ENCODE data around the gene CTNNBL1.

GRCh38 chr20:37790900-37791299, 97.1 kb downstream of the CTNNBL1 start:
- no peak for TF ChIP-seq EZH2 (IDR thresholded peaks at IDR 0.05; ENCODE audit: low read length, unreplicated experiment)
- TF ChIP-seq CTCF (conservative IDR thresholded peaks at IDR 0.05; ENCODE audit: low read depth, low read length), result no peak
